ENCODE measurements around the gene PTPRO.

DNA sequence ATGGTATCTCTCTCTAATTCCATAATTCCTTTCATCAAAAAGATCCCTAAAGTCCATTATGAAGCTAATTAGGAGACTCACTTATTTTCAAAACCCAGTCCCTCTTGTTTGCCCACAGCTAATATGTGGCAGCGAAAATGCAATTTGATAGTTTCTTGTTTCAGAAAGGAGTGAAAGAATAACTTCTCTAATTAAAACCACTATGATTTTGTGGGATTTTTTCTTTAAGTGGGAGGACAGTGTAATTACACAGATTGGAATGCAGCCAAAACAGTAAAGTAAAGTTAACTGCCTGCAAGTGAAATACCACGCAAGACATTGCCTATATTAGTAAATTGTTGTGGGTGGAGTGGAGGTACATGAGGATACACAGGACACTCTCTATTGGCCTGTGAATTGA lies 50.0 kb downstream of the PTPRO start:
- TF ChIP-seq, protein P1, sequence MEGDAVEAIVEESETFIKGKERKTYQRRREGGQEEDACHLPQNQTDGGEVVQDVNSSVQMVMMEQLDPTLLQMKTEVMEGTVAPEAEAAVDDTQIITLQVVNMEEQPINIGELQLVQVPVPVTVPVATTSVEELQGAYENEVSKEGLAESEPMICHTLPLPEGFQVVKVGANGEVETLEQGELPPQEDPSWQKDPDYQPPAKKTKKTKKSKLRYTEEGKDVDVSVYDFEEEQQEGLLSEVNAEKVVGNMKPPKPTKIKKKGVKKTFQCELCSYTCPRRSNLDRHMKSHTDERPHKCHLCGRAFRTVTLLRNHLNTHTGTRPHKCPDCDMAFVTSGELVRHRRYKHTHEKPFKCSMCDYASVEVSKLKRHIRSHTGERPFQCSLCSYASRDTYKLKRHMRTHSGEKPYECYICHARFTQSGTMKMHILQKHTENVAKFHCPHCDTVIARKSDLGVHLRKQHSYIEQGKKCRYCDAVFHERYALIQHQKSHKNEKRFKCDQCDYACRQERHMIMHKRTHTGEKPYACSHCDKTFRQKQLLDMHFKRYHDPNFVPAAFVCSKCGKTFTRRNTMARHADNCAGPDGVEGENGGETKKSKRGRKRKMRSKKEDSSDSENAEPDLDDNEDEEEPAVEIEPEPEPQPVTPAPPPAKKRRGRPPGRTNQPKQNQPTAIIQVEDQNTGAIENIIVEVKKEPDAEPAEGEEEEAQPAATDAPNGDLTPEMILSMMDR (optimal IDR thresholded peaks at IDR 0.05 in 1 of 3, IDR thresholded peaks at IDR 0.05 in 1 of 3, conservative IDR thresholded peaks at IDR 0.05 in 1 of 3; ENCODE audit: extremely low read depth in 1 of 3, insufficient read depth in 2 of 3, low read length in 3 of 3): no peak
- no peak for TF ChIP-seq EZH2 (IDR thresholded peaks at IDR 0.05; ENCODE audit: low read length)

Measured in keratinocyte (primary cell).